Activated CD8-positive, alpha-beta T cell treated with anti-CD3 and anti-CD28 coated beads for 36 hours (primary cell): ENCODE measurements around the gene ADRA1B. TPM values are rescaled to one million over a fixed set of nuclear protein-coding genes. Genes with fewer than 3 reads are reported as not detected.
A peak's percentile ranks its signal among the peaks of the same experiment; 100 is the strongest.
"Not testable (repeated sequence)": the region's sequence is repeated elsewhere in the genome, so short reads cannot be mapped to it uniquely, and the experiment has no call there.

ENCODE experiments used
- ATAC-seq: fragments of 200-7000 bp; cut with Tn5 transposase; one replicate; pipeline ENCODE4 v1.10.0; 2021; ENCODE audit warnings: mild to moderate bottlenecking, moderate library complexity
- CTCF ChIA-PET: fragments of 350-600 bp; sonication (Branson Sonifier 250); formaldehyde crosslinking; loops from one replicate; lab custom pipeline; 2021; ENCODE audit warnings: antibody characterized with exemption; lab: Charles Lee
- POLR2A ChIA-PET: fragments of 350-600 bp; sonication (Branson Sonifier 250); formaldehyde crosslinking; loops from one replicate; lab custom pipeline; 2021; ENCODE audit warnings: antibody characterized with exemption; lab: Charles Lee
- DNase-seq: peaks from one replicate; pipeline ENCODE4 v3.0.0-alpha.2; 2020
- H3K27ac Mint-ChIP-seq: one replicate; pipeline ENCODE4 v1.8.0; 2021; ENCODE audit warnings: mild to moderate bottlenecking, mixed read lengths
- H3K27me3 Mint-ChIP-seq: one replicate; pipeline ENCODE4 v1.8.0; 2021; ENCODE audit warnings: mixed read lengths
- H3K36me3 Mint-ChIP-seq: one replicate; pipeline ENCODE4 v1.8.0; 2021; ENCODE audit warnings: low read depth, mixed read lengths
- H3K4me1 Mint-ChIP-seq: one replicate; pipeline ENCODE4 v1.8.0; 2021; ENCODE audit warnings: low read depth, mixed read lengths
- H3K4me3 Mint-ChIP-seq: one replicate; pipeline ENCODE4 v1.8.0; 2021; ENCODE audit warnings: mild to moderate bottlenecking, moderate library complexity, mixed read lengths
- H3K9me3 Mint-ChIP-seq: one replicate; pipeline ENCODE4 v1.8.0; 2021; ENCODE audit warnings: mixed read lengths
- intact Hi-C: fragments of 100-400 bp; cut with micrococcal nuclease; formaldehyde crosslinking; loops from one replicate; pipeline ENCODE4 v1.10.0; 2022
- total RNA-seq, 2 experiments: library from RNA; stranded (reverse); gene quantifications; one replicate each; pipeline ENCODE4 v1.2.3, GENCODE V29; 2021
- TF ChIP-seq, protein P1 (sequence below): fragments of 200-600 bp; IDR thresholded peaks from one replicate; pipeline ENCODE4 v1.8.0; 2022; ENCODE audit warnings: antibody characterized with exemption, mild to moderate bottlenecking

Gene ADRA1B
- total RNA-seq, 2 experiments from 2014 or later: not detected

DNA sequence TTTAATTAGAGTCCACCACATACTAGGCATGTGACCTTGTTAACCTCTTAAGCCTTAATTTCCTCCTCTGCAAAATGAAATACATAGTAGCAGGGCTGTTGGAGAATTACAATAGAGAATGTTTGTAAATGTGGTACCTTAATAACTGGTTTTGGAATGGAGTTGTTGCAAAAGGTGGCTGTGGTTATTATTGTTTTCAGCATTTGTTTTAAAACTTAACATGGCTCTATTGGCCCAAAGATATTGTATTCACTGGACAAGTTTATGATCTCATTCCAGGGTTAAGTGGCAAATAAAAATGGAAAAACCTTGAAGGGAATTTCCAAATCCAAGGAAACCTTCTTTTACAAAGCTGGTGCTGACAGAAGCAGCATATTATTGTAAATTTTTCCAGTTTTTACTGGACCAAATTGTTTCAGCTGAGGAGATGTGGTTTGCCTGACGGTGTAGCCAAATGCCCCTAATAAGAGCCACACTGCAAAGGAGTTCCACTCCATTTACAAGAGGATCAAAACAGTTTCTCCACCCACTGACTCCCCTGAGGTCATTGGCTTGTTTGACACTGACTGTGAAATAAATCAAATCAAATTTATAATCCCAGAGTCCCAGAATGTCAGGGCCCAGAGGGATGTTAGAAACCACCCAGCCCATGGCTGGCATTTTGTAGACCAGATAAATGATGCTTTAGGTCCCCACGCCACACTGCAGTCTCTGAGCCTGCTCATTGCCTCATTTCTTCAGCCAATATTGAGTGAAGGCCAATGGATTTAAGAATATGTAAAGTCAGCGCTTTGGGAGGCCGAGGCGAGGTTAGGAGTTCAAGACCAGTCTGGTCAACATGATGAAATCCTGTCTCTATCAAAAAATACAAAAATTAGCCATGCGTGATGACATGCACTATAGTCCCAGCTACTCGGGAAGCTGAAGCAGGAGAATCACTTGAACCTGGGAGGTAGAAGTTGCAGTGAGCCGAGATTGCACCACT, 45.2 kb downstream of the ADRA1B start:
- intact Hi-C loops: no loop called here
- H3K4me3 Mint-ChIP-seq: no peak overlapping the region
- no peaks in the 10 kb centered on the region for H3K9me3 Mint-ChIP-seq
- H3K27ac Mint-ChIP-seq: no peak overlapping the region
- H3K27me3 Mint-ChIP-seq: peaks cover 11% of the 10 kb centered on the region
- no peaks in the 10 kb centered on the region for H3K4me1 Mint-ChIP-seq
- ChIA-PET CTCF (no interaction called here), POLR2A (no interaction called here)
- H3K36me3 Mint-ChIP-seq: no peaks in the 10 kb centered on the region
- ATAC-seq: no peak
- DNase-seq: no peak
- TF ChIP-seq, protein P1, sequence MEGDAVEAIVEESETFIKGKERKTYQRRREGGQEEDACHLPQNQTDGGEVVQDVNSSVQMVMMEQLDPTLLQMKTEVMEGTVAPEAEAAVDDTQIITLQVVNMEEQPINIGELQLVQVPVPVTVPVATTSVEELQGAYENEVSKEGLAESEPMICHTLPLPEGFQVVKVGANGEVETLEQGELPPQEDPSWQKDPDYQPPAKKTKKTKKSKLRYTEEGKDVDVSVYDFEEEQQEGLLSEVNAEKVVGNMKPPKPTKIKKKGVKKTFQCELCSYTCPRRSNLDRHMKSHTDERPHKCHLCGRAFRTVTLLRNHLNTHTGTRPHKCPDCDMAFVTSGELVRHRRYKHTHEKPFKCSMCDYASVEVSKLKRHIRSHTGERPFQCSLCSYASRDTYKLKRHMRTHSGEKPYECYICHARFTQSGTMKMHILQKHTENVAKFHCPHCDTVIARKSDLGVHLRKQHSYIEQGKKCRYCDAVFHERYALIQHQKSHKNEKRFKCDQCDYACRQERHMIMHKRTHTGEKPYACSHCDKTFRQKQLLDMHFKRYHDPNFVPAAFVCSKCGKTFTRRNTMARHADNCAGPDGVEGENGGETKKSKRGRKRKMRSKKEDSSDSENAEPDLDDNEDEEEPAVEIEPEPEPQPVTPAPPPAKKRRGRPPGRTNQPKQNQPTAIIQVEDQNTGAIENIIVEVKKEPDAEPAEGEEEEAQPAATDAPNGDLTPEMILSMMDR: no peak

DNA sequence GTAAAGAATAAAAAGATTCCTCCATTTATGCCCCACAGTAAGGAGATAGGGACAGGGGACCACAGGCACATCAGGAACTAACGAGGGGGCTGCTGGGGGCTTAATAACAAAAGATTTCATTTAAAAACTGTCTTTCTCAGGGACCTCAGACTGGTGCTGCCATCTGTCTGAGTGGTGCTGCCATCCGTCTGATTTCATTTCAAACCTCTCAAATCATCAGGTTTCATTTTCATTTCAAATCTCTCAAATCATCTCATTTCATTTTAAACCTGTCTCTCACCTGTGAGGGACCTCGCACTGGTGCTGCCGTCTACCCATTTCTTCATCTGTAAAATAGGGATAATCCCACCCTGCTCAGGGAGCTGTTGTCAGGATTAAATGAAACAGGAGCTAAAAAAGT, 45.9 kb downstream of the ADRA1B start:
- CTCF ChIA-PET: interaction anchor here (1.3 kb wide), 1 partner anchor 25 kb away, joined by 3 read pairs; no protein-coding TSS in a partner anchor
- no peak for ATAC-seq
- no peaks in the 10 kb centered on the region for H3K36me3 Mint-ChIP-seq
- no peak overlapping the region for H3K27ac Mint-ChIP-seq
- H3K4me1 Mint-ChIP-seq: no peaks in the 10 kb centered on the region
- H3K9me3 Mint-ChIP-seq: no peaks in the 10 kb centered on the region
- intact Hi-C loops: no loop called here
- POLR2A ChIA-PET: no interaction called here
- peaks cover 16% of the 10 kb centered on the region for H3K27me3 Mint-ChIP-seq
- H3K4me3 Mint-ChIP-seq: no peak overlapping the region
- no peak for DNase-seq
- TF ChIP-seq, protein P1: no peak

DNA sequence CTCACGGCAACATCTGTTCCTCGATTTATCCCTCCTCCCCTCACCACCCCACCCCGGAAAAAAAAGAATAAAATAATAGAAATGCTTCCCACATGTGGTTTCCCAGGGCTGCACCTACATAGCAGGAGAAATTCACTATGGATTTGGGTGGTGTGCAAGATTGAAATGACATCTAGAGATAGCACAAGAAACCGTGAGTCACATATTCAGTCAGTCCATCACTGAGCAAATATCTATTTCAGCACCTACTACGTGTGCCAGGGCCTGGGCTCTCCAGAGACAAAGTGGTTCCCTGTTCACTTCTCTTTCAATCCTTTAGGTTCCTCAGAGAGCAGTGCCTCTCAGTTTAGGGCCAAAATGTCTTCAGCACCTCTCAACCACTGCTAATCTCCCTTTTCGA, 47.7 kb downstream of the ADRA1B start:
- TF ChIP-seq, protein P1: no peak
- Mint-ChIP-seq H3K4me3 (no peak overlapping the region), H3K27ac (no peak overlapping the region), H3K9me3 (no peaks in the 10 kb centered on the region), H3K36me3 (no peaks in the 10 kb centered on the region), H3K27me3 (peaks cover 24% of the 10 kb centered on the region), H3K4me1 (no peaks in the 10 kb centered on the region)
- intact Hi-C loops: no loop called here
- ATAC-seq (no peak), DNase-seq (no peak)
- ChIA-PET CTCF (interaction anchor here (0.9 to 1.8 kb wide), 3 partner anchors 13 to 23 kb away, joined by 3 to 5 read pairs (median 5); no protein-coding TSS in a partner anchor), POLR2A (interaction anchor here (1.1 kb wide), 1 partner anchor 11 kb away, joined by 3 read pairs; no protein-coding TSS in a partner anchor)

DNA sequence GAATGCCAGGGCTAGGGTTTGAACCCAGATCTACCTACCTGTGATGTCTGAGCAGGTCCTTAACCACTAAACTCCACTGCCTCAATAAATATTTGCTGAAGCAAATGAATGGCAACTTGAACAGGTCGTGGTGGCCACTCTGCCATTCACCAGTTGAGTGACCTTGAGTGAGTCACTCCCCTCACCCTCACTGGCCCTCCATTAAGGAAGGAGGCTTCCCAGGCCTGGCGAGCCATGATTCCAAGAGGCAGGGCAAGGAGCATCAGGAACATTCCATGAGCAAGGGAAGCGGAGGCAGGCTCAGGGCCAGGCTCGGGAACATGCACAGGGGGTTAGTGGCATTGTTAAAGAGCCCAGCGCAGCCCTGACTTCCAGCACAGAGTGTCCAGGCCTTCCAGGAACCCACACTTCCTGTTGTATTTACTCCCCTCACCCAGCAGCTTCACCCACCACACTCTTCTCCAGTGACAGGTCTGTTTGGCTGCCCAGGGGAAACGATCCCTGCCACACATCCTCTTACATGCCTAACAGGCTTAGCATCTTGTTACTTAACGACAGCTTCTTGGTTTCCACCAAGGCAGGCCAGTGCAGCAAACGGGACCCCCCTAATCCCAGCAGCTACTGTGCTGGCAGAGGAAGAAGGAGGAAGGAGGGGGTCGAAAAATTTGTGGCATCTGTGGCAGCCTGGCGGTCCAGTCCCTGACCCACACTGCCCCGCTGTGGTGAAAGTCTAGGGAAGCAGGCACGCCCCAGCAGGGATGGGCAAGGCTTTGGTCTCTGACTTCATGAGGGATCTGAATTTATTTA, 49.0 kb downstream of the ADRA1B start:
- H3K4me3 Mint-ChIP-seq: no peak overlapping the region
- no peaks in the 10 kb centered on the region for H3K36me3 Mint-ChIP-seq
- ATAC-seq: peak; percentile 61
- ChIA-PET POLR2A (no interaction called here), CTCF (interaction anchor here (0.8 to 1.8 kb wide), 4 partner anchors 13 to 43 kb away, joined by 3 to 5 read pairs (median 4); no protein-coding TSS in a partner anchor)
- peak; percentile 42 for DNase-seq
- H3K27ac Mint-ChIP-seq: no peak overlapping the region
- peaks cover 26% of the 10 kb centered on the region for H3K27me3 Mint-ChIP-seq
- intact Hi-C loops: loop anchor here (5.0 kb wide), 1 partner anchor 513 kb away; no protein-coding TSS in a partner anchor
- H3K9me3 Mint-ChIP-seq: no peaks in the 10 kb centered on the region
- TF ChIP-seq, protein P1: peak; percentile 49
- H3K4me1 Mint-ChIP-seq: no peaks in the 10 kb centered on the region

GRCh38 chr5:159965838-159966128, 49.5 kb downstream of the ADRA1B start:
- ATAC-seq, H3K9me3 Mint-ChIP-seq, H3K36me3 Mint-ChIP-seq, DNase-seq, POLR2A ChIA-PET, H3K4me3 Mint-ChIP-seq, H3K27ac Mint-ChIP-seq, H3K4me1 Mint-ChIP-seq: not testable (repeated sequence)
- CTCF ChIA-PET: interaction anchor here (0.8 kb wide), 1 partner anchor 42 kb away, joined by 3 read pairs; no protein-coding TSS in a partner anchor
- peaks cover 29% of the 10 kb centered on the region for H3K27me3 Mint-ChIP-seq
- intact Hi-C loops: loop anchor here (5.0 kb wide), 1 partner anchor 513 kb away; no protein-coding TSS in a partner anchor
